H9 (cell line): ENCODE results near the gene TNKS2. TPM values are rescaled to one million over a fixed set of nuclear protein-coding genes. Genes with fewer than 3 reads are reported as not detected.
A peak's percentile ranks its signal among the peaks of the same experiment; 100 is the strongest.

Experiments used
- DNase-seq: peaks from one replicate; pipeline ENCODE4 v3.0.0-alpha.2; 2017
- H2AFZ ChIP-seq: one replicate; pipeline ENCODE4 v1.6.1; 2013; ENCODE audit warnings: mild to moderate bottlenecking, low read length, control low read depth, moderate library complexity
- H2AK5ac ChIP-seq: 2 replicates; pipeline ENCODE4 v1.6.1; 2013; ENCODE audit warnings: low read length, control low read depth, mixed read lengths; ENCODE audit not compliant: insufficient read length
- H2BK120ac ChIP-seq: one replicate; pipeline ENCODE4 v1.6.1; 2013; ENCODE audit warnings: low read depth, mild to moderate bottlenecking, low read length, control low read depth, inconsistent platforms; ENCODE audit not compliant: poor library complexity, severe bottlenecking
- H2BK12ac ChIP-seq: 2 replicates; pipeline ENCODE4 v1.6.1; 2013; ENCODE audit warnings: low read length, control low read depth, mixed read lengths, low read depth; ENCODE audit not compliant: insufficient read length
- H2BK15ac ChIP-seq: 2 replicates; pipeline ENCODE4 v1.6.1; 2013; ENCODE audit warnings: low read depth, low read length, control low read depth
- H2BK20ac ChIP-seq: one replicate; pipeline ENCODE4 v1.6.1; 2013; ENCODE audit warnings: low read depth, mild to moderate bottlenecking, low read length, control low read depth, inconsistent platforms; ENCODE audit not compliant: poor library complexity, severe bottlenecking
- H2BK5ac ChIP-seq: 2 replicates; pipeline ENCODE4 v1.6.1; 2013; ENCODE audit warnings: low read length, control low read depth, mixed read lengths; ENCODE audit not compliant: insufficient read length
- H3K14ac ChIP-seq: 2 replicates; pipeline ENCODE4 v1.6.1; 2013; ENCODE audit warnings: low read length, control low read depth; ENCODE audit not compliant: insufficient read depth
- H3K18ac ChIP-seq: 2 replicates; pipeline ENCODE4 v1.6.1; 2013; ENCODE audit warnings: low read depth, mild to moderate bottlenecking, mixed read lengths, low read length, control low read depth; ENCODE audit not compliant: insufficient read length
- H3K23ac ChIP-seq: 2 replicates; pipeline ENCODE4 v1.6.1; 2013; ENCODE audit warnings: low read length, control low read depth, mixed read lengths, low read depth; ENCODE audit not compliant: insufficient read length
- H3K23me2 ChIP-seq: 2 replicates; pipeline ENCODE4 v1.6.1; 2013; ENCODE audit warnings: low read depth, mild to moderate bottlenecking, mixed read lengths, low read length, control low read depth; ENCODE audit not compliant: insufficient read length, poor library complexity, severe bottlenecking
- H3K27ac ChIP-seq: 2 replicates; pipeline ENCODE4 v1.5.1; 2013; ENCODE audit warnings: low read length, control low read depth, mixed read lengths, low read depth; ENCODE audit not compliant: insufficient read length
- H3K27me3 ChIP-seq: 2 replicates; pipeline ENCODE4 v1.6.1; 2013; ENCODE audit warnings: low read length, control low read depth, inconsistent platforms; ENCODE audit not compliant: insufficient read depth
- H3K4ac ChIP-seq: 2 replicates; pipeline ENCODE4 v1.6.1; 2013; ENCODE audit warnings: low read depth, mild to moderate bottlenecking, control low read depth, inconsistent platforms, low read length, moderate library complexity
- H3K4me1 ChIP-seq: 2 replicates; pipeline ENCODE4 v1.6.1; 2013; ENCODE audit warnings: low read length, control low read depth, inconsistent platforms; ENCODE audit not compliant: insufficient read depth
- H3K4me2 ChIP-seq: 2 replicates; pipeline ENCODE4 v1.6.1; 2013; ENCODE audit warnings: low read length, control low read depth, mixed read lengths; ENCODE audit not compliant: insufficient read length, insufficient read depth
- H3K56ac ChIP-seq: 2 replicates; pipeline ENCODE4 v1.6.1; 2013; ENCODE audit warnings: low read depth, mild to moderate bottlenecking, mixed read lengths, low read length, control low read depth; ENCODE audit not compliant: insufficient read length
- H3K79me1 ChIP-seq: 2 replicates; pipeline ENCODE4 v1.6.1; 2013; ENCODE audit warnings: low read depth, mild to moderate bottlenecking, moderate library complexity, low read length, control low read depth, inconsistent platforms; ENCODE audit not compliant: insufficient read depth, poor library complexity, severe bottlenecking
- H3K79me2 ChIP-seq: 2 replicates; pipeline ENCODE4 v1.6.1; 2013; ENCODE audit warnings: low read length, control low read depth, inconsistent platforms; ENCODE audit not compliant: insufficient read depth
- H3K9ac ChIP-seq: 2 replicates; pipeline ENCODE4 v1.6.1; 2013; ENCODE audit warnings: low read length, control low read depth, mixed read lengths; ENCODE audit not compliant: insufficient read length; ENCODE audit errors: extremely low read depth
- H3K9me3 ChIP-seq: one replicate; pipeline ENCODE4 v1.6.1; 2013; ENCODE audit warnings: low read depth, low read length, inconsistent platforms; ENCODE audit not compliant: control insufficient read depth
- H3T11ph ChIP-seq: one replicate; pipeline ENCODE4 v1.6.1; 2013; ENCODE audit warnings: mild to moderate bottlenecking, low read length, control low read depth, inconsistent platforms
- H4K20me1 ChIP-seq: one replicate; pipeline ENCODE4 v1.6.1; 2013; ENCODE audit not compliant: control insufficient read depth, insufficient read length, insufficient read depth
- H4K5ac ChIP-seq: 2 replicates; pipeline ENCODE4 v1.6.1; 2013; ENCODE audit warnings: low read depth, mild to moderate bottlenecking, mixed read lengths, low read length, control low read depth; ENCODE audit not compliant: insufficient read length
- H4K8ac ChIP-seq: replicated peaks from 2 replicates; pipeline ENCODE4 v1.6.1; 2013; ENCODE audit warnings: low read length, control low read depth, mixed read lengths, low read depth; ENCODE audit not compliant: insufficient read length
- H4K91ac ChIP-seq: 2 replicates; pipeline ENCODE4 v1.6.1; 2013; ENCODE audit warnings: low read depth, mild to moderate bottlenecking, moderate library complexity, mixed read lengths, low read length, control low read depth; ENCODE audit not compliant: insufficient read length
- H3K27ac Mint-ChIP-seq, 3 experiments: 2 replicates in 2 of 3; 3 replicates in 1 of 3; pipeline ENCODE4 v1.8.0; 2020 to 2021; ENCODE audit warnings: mixed read lengths in 3 of 3, mild to moderate bottlenecking in 1 of 3, moderate library complexity in 1 of 3
- H3K27me3 Mint-ChIP-seq: 2 replicates; pipeline ENCODE4 v1.8.0; 2021; ENCODE audit warnings: low read depth, mild to moderate bottlenecking, moderate library complexity, mixed read lengths
- H3K36me3 Mint-ChIP-seq, 3 experiments: 2 replicates in 2 of 3; 3 replicates in 1 of 3; pipeline ENCODE4 v1.8.0; 2020 to 2021; ENCODE audit warnings: low read depth in 3 of 3, mixed read lengths in 3 of 3; ENCODE audit not compliant: insufficient read depth in 1 of 3
- H3K4me1 Mint-ChIP-seq, 2 experiments: 2 replicates each; pipeline ENCODE4 v1.8.0; 2020; ENCODE audit warnings: mixed read lengths in 2 of 2
- H3K4me3 Mint-ChIP-seq, 2 experiments: 2 replicates in 1 of 2; 3 replicates in 1 of 2; pipeline ENCODE4 v1.8.0; 2020 to 2021; ENCODE audit warnings: mild to moderate bottlenecking in 2 of 2, mixed read lengths in 2 of 2, moderate library complexity in 1 of 2
- H3K9me3 Mint-ChIP-seq, 2 experiments: 2 replicates in 1 of 2; 3 replicates in 1 of 2; pipeline ENCODE4 v1.8.0; 2020; ENCODE audit warnings: mild to moderate bottlenecking in 2 of 2, mixed read lengths in 2 of 2, moderate library complexity in 1 of 2
- WGBS: extraction: QIAGEN DNeasy Blood & Tissue Kit; methylation state at CpG from one replicate; pipeline ENCODE4 v1.1.7; 2013; ENCODE audit warnings: missing lambda C conversion rate, low lambda C conversion rate, mixed read lengths; ENCODE audit not compliant: insufficient read length; ENCODE audit errors: extremely low coverage; 5-methylcytosine and 5-hydroxymethylcytosine counted together
- total RNA-seq: library from RNA; stranded (reverse); gene quantifications from 2 replicates; pipeline ENCODE4 v1.2.1, GENCODE V29; 2021
- TF ChIP-seq, protein P1 (sequence below): fragments of 200-600 bp; sonication (generic); conservative IDR thresholded peaks from 3 replicates; pipeline ENCODE4 v1.8.0; 2021; ENCODE audit warnings: antibody characterized with exemption, mild to moderate bottlenecking

The TNKS2 gene
- total RNA-seq, 1 experiment from 2014 or later = 58.9 TPM

DNA sequence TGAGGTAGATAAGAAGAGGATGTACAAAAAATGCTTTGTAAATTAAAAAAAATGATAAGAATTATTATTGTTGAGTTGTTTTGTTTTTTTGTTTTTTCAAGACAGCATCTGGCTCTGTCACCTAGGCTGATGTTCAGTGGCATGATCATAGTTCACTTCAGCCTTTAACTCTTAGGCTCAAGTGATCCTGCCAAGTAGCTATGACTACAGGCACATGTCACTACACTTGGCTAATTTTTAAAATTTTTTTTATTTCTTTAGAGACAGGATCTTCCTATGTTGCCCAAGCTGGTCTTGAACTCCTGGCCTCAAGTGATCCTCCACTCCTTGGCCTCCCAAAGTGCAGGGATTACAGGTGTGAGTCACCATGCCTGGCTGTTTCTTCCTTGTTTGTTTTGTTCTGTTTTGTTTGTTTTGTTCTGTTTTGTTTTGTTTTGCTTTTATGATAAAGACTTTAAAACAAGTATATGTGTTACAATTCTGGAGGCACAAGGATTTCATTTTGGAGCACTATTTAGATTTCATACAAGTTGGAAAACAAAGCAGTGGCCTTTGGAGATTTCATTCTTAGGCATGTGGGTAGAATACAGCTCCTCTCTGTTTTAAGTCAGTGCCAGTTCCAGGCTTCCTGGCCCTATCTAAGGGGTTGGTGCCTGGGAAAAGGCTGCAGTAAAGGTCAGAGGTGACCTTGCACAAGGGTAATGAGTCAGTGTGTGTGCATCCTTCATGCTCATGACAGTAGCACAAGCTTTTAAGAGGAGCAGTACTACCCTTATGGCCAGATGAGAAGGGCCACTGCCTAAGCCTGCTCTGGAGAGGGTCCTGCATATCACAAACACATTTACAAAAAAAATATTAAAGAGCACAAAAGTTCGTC is 93.1 kb downstream of the TNKS2 start:
- no peak overlapping the region for H2AFZ ChIP-seq
- Mint-ChIP-seq H3K4me3 (no peak overlapping the region), H3K9me3 (peaks cover 2 to 5% of the 10 kb centered on the region in 2 experiments; a peak in 4 of 5 replicates), H3K36me3 (peaks cover 0 to 9% (median 2%) of the 10 kb centered on the region in 3 experiments; a peak in 4 of 7 replicates), H3K27ac (peak overlapping the region in 2 of 3 experiments; percentile 12 to 74; a peak in 3 of 7 replicates), H3K27me3 (no peaks in the 10 kb centered on the region), H3K4me1 (peaks cover 29 to 31% of the 10 kb centered on the region in 2 experiments)
- H3K23ac ChIP-seq = no peak overlapping the region
- H2BK20ac ChIP-seq = no peak overlapping the region
- no CpG with 5 or more reads among the region's 1 CpG for WGBS
- no peak overlapping the region for H3K18ac ChIP-seq
- H2AK5ac ChIP-seq = no peak overlapping the region
- H2BK12ac ChIP-seq = no peak overlapping the region
- no peaks in the 10 kb centered on the region for H3K9me3 ChIP-seq
- H2BK120ac ChIP-seq = no peak overlapping the region
- no peak overlapping the region for H3K4me2 ChIP-seq
- TF ChIP-seq, protein P1, sequence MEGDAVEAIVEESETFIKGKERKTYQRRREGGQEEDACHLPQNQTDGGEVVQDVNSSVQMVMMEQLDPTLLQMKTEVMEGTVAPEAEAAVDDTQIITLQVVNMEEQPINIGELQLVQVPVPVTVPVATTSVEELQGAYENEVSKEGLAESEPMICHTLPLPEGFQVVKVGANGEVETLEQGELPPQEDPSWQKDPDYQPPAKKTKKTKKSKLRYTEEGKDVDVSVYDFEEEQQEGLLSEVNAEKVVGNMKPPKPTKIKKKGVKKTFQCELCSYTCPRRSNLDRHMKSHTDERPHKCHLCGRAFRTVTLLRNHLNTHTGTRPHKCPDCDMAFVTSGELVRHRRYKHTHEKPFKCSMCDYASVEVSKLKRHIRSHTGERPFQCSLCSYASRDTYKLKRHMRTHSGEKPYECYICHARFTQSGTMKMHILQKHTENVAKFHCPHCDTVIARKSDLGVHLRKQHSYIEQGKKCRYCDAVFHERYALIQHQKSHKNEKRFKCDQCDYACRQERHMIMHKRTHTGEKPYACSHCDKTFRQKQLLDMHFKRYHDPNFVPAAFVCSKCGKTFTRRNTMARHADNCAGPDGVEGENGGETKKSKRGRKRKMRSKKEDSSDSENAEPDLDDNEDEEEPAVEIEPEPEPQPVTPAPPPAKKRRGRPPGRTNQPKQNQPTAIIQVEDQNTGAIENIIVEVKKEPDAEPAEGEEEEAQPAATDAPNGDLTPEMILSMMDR = no peak
- peaks cover 2% of the 10 kb centered on the region; the same call in 1 of the 2 replicates for H3K4me1 ChIP-seq
- no peak overlapping the region for H2BK5ac ChIP-seq
- no peaks in the 10 kb centered on the region for H3K23me2 ChIP-seq
- no peak for DNase-seq
- H4K20me1 ChIP-seq = no peaks in the 10 kb centered on the region
- no peak overlapping the region for H3K4ac ChIP-seq
- H3K14ac ChIP-seq = no peak overlapping the region
- no peaks in the 10 kb centered on the region for H3K79me1 ChIP-seq
- no peaks in the 10 kb centered on the region for H3K27me3 ChIP-seq
- H4K91ac ChIP-seq = no peak overlapping the region
- H4K8ac ChIP-seq = no peak overlapping the region
- no peak overlapping the region for H3K27ac ChIP-seq
- no peak overlapping the region for H3K56ac ChIP-seq
- H3K9ac ChIP-seq = no peak overlapping the region
- H2BK15ac ChIP-seq = no peak overlapping the region
- H3K79me2 ChIP-seq = no peaks in the 10 kb centered on the region
- H3T11ph ChIP-seq = no peak overlapping the region
- H4K5ac ChIP-seq = no peak overlapping the region
